ENCODE measurements around the gene PLEKHG4B.
A peak's percentile ranks its signal among the peaks of the same experiment; 100 is the strongest.

Gene PLEKHG4B

DNA sequence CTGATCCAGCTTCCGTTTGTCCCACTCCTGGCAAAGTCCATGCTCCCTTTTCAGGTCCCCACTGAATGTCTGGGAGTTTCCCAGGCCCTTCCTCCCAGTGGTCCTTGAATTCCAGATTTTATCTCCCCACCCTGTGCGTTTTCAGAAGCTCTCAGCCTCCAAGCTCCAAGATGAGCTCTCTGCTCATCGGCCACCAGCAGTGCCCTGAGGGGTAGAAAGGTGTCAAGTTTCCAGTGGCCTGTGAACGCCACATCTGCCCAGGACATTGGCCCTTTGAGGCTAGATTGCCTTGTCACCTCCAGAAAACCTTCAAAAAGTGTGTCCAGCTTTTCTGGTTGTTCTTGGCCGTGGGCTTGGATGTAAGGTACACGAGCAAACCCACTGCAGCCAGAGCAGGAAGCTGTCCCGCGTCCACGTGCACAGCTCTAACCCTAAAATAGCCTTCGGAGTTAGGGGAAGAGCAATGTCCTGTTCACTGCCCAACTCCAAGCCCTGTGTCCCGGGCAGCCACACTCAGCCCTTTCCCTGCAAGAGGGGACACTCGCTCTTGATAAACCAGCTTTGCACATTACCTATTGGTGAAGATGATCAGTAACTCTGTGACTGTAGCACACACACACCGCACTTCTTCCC lies 88.4 kb downstream of the PLEKHG4B start:
- no peak overlapping the region for H3K9ac ChIP-seq (ENCODE audit: low read length)

GRCh38 chr5:181160-181559 lies 89.2 kb downstream of the PLEKHG4B start:
- no peak overlapping the region for H3K9ac ChIP-seq (ENCODE audit: low read length)
- H3K4me1 ChIP-seq (ENCODE audit: insufficient read depth, low read length): no peaks in the 10 kb centered on the region
- H3K27ac ChIP-seq (ENCODE audit: low read depth, low read length): no peak overlapping the region

More for the DNA sequence above, 88.4 kb downstream of the PLEKHG4B start:
- no peaks in the 10 kb centered on the region for H3K36me3 ChIP-seq (ENCODE audit: insufficient read depth, low read length)
- no peaks in the 10 kb centered on the region for H3K9me3 ChIP-seq (ENCODE audit: low read length)
- no peak overlapping the region for H3K27ac ChIP-seq (ENCODE audit: low read depth, low read length)
- peaks cover 0 to 4% of the 10 kb centered on the region in 2 donors for H3K27me3 ChIP-seq (ENCODE audit: control insufficient read depth in 1 of 2, insufficient read depth in 2 of 2, low read length in 2 of 2)
- H3K4me1 ChIP-seq (ENCODE audit: insufficient read depth, low read length): no peaks in the 10 kb centered on the region
- no peak overlapping the region for H3K4me3 ChIP-seq (ENCODE audit: low read depth in 1 of 2, low read length in 2 of 2)

GRCh38 chr5:181566-181965 lies 89.6 kb downstream of the PLEKHG4B start:
- Histone ChIP-seq H3K4me3 (ENCODE audit: low read depth in 1 of 2, low read length in 2 of 2) (no peak overlapping the region), H3K27ac (ENCODE audit: low read depth, low read length) (no peak overlapping the region), H3K9ac (ENCODE audit: low read length) (no peak overlapping the region), H3K9me3 (ENCODE audit: low read length) (no peaks in the 10 kb centered on the region), H3K27me3 (ENCODE audit: control insufficient read depth in 1 of 2, insufficient read depth in 2 of 2, low read length in 2 of 2) (peaks cover 0 to 4% of the 10 kb centered on the region in 2 donors), H3K4me1 (ENCODE audit: insufficient read depth, low read length) (no peaks in the 10 kb centered on the region), H3K36me3 (ENCODE audit: insufficient read depth, low read length) (no peaks in the 10 kb centered on the region)

More at GRCh38 chr5:181160-181559, 89.2 kb downstream of the PLEKHG4B start:
- Histone ChIP-seq H3K9me3 (ENCODE audit: low read length) (no peaks in the 10 kb centered on the region), H3K4me3 (ENCODE audit: low read depth in 1 of 2, low read length in 2 of 2) (no peak overlapping the region), H3K36me3 (ENCODE audit: insufficient read depth, low read length) (no peaks in the 10 kb centered on the region), H3K27me3 (ENCODE audit: control insufficient read depth in 1 of 2, insufficient read depth in 2 of 2, low read length in 2 of 2) (peaks cover 0 to 4% of the 10 kb centered on the region in 2 donors)

GRCh38 chr5:182126-182525 lies 90.2 kb downstream of the PLEKHG4B start:
- H3K27me3 ChIP-seq (ENCODE audit: control insufficient read depth in 1 of 2, insufficient read depth in 2 of 2, low read length in 2 of 2): peaks cover 0 to 4% of the 10 kb centered on the region in 2 donors
- H3K4me1 ChIP-seq (ENCODE audit: insufficient read depth, low read length): no peaks in the 10 kb centered on the region
- no peak overlapping the region for H3K27ac ChIP-seq (ENCODE audit: low read depth, low read length)
- no peaks in the 10 kb centered on the region for H3K36me3 ChIP-seq (ENCODE audit: insufficient read depth, low read length)
- H3K4me3 ChIP-seq (ENCODE audit: low read depth in 1 of 2, low read length in 2 of 2): no peak overlapping the region
- H3K9me3 ChIP-seq (ENCODE audit: low read length): no peaks in the 10 kb centered on the region
- H3K9ac ChIP-seq (ENCODE audit: low read length): no peak overlapping the region

DNA sequence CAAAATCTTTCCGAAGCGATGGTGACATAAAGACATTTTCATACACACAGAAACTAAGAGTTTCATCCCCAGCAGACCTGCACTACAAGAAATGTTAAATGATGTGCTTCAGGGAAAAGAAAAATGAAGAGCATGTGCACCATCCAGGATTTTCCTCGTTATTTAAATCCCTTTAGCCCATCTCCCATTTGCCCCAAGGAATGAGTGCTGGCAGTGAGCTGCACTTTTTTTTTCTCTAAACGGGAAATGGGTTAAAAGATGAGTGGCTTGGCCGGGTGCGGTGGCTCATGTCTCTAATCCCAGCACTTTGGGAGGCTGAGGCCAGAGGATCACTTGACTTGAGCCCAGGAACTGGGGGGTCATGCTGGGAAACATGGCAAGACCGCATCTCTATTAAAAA lies 92.5 kb downstream of the PLEKHG4B start:
- no peak overlapping the region for H3K4me3 ChIP-seq (ENCODE audit: low read depth in 1 of 2, low read length in 2 of 2)
- no peaks in the 10 kb centered on the region for H3K36me3 ChIP-seq (ENCODE audit: insufficient read depth, low read length)
- no peaks in the 10 kb centered on the region for H3K9me3 ChIP-seq (ENCODE audit: low read length)
- H3K27me3 ChIP-seq (ENCODE audit: control insufficient read depth in 1 of 2, insufficient read depth in 2 of 2, low read length in 2 of 2): peaks cover 0 to 4% of the 10 kb centered on the region in 2 donors
- no peak overlapping the region for H3K27ac ChIP-seq (ENCODE audit: low read depth, low read length)
- H3K4me1 ChIP-seq (ENCODE audit: insufficient read depth, low read length): peaks cover 9% of the 10 kb centered on the region
- H3K9ac ChIP-seq (ENCODE audit: low read length): no peak overlapping the region

DNA sequence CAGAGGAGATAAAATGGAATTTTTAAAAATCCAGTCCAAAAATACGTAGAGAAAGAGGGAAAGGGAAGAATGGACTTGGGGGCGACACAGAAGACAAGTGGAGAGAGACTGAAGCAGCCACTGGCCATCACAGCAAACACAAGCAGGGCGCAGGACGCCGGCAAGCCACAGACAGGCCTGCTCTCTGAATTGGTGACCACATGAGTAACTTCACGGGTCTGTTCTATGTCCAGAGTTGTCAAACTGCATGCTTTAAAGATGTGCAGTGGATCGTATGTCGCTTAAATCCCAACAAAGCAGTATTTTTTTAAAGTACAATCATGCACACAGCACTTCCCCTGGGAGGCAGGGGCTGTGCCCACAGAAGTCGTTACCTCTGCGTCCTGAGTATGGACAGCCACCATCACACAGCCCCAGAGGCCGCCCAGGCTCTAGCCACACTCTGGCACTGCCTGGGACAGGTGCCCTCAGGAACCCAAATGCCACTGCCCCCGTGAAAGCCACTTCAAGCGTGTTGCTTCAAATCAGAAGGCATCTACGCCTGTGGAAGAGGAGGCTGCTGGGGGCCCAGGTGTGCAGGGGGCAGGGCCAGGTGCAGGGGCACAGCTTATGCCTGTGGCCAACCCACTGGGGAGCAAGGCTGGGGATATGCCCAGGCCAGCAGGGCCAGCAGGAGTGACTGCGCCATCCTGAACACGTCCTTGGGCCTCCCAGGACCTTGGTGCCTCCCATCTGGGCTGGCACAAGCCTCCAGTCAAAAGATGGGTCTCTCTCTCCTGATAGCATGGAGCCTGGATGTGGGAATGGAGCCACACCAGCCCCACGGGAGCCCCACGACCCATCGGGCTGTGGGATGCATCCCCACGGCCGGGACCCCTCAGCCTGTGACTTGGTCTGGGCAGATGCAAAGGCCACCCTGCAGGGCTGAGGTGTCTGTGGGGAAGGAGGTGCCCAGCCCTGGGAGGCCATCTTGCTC lies 93.4 kb downstream of the PLEKHG4B start:
- no peak overlapping the region for H3K27ac ChIP-seq (ENCODE audit: low read depth, low read length)
- H3K27me3 ChIP-seq (ENCODE audit: control insufficient read depth in 1 of 2, insufficient read depth in 2 of 2, low read length in 2 of 2): peaks cover 0 to 4% of the 10 kb centered on the region in 2 donors
- no peak overlapping the region for H3K4me3 ChIP-seq (ENCODE audit: low read depth in 1 of 2, low read length in 2 of 2)
- H3K36me3 ChIP-seq (ENCODE audit: insufficient read depth, low read length): no peaks in the 10 kb centered on the region
- H3K9ac ChIP-seq (ENCODE audit: low read length): no peak overlapping the region
- H3K9me3 ChIP-seq (ENCODE audit: low read length): no peaks in the 10 kb centered on the region
- peaks cover 9% of the 10 kb centered on the region for H3K4me1 ChIP-seq (ENCODE audit: insufficient read depth, low read length)

- Histone ChIP-seq H3K9me3 (ENCODE audit: low read length) (no peaks in the 10 kb centered on the region), H3K4me3 (ENCODE audit: low read depth in 1 of 2, low read length in 2 of 2) (no peak overlapping the region), H3K9ac (ENCODE audit: low read length) (no peak overlapping the region), H3K4me1 (ENCODE audit: insufficient read depth, low read length) (peaks cover 14% of the 10 kb centered on the region), H3K36me3 (ENCODE audit: insufficient read depth, low read length) (no peaks in the 10 kb centered on the region), H3K27ac (ENCODE audit: low read depth, low read length) (no peak overlapping the region), H3K27me3 (ENCODE audit: control insufficient read depth in 1 of 2, insufficient read depth in 2 of 2, low read length in 2 of 2) (peaks cover 0 to under 1% of the 10 kb centered on the region in 2 donors)
Measured at GRCh38 chr5:186091-187041, 94.4 kb downstream of the PLEKHG4B start.

DNA sequence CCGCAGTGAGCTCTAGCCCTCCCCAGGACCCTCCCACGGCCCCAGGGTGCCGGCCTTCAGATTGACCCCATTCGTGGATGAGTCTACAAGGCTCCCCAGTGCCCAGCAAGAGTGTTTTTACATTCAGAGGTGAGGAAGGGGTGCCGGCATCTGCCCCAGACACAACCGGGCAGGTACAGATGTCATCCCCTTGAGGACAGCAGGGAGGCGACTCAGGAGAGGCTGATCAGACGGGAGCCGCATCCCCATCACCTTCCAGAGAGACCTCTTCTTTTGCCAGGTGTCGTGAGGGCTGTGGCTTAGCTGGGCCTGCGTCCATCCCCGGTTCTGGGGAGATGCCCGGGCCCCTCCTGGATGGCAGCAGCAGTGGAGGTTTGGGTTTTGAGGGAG lies 95.1 kb downstream of the PLEKHG4B start:
- H3K4me1 ChIP-seq (ENCODE audit: insufficient read depth, low read length): peaks cover 17% of the 10 kb centered on the region
- H3K9ac ChIP-seq (ENCODE audit: low read length): no peak overlapping the region
- no peaks in the 10 kb centered on the region for H3K36me3 ChIP-seq (ENCODE audit: insufficient read depth, low read length)
- H3K4me3 ChIP-seq (ENCODE audit: low read depth in 1 of 2, low read length in 2 of 2): no peak overlapping the region
- H3K27ac ChIP-seq (ENCODE audit: low read depth, low read length): no peak overlapping the region
- peaks cover 0 to 7% of the 10 kb centered on the region in 2 donors for H3K27me3 ChIP-seq (ENCODE audit: control insufficient read depth in 1 of 2, insufficient read depth in 2 of 2, low read length in 2 of 2)
- no peaks in the 10 kb centered on the region for H3K9me3 ChIP-seq (ENCODE audit: low read length)

GRCh38 chr5:187617-188451 lies 95.9 kb downstream of the PLEKHG4B start:
- Histone ChIP-seq H3K9me3 (ENCODE audit: low read length) (no peaks in the 10 kb centered on the region), H3K4me3 (ENCODE audit: low read depth in 1 of 2, low read length in 2 of 2) (peak overlapping the region in 1 of 2 donors; percentile 44), H3K9ac (ENCODE audit: low read length) (peak overlapping the region; percentile 14), H3K36me3 (ENCODE audit: insufficient read depth, low read length) (no peaks in the 10 kb centered on the region), H3K27me3 (ENCODE audit: control insufficient read depth in 1 of 2, insufficient read depth in 2 of 2, low read length in 2 of 2) (peaks cover 0 to 12% of the 10 kb centered on the region in 2 donors), H3K27ac (ENCODE audit: low read depth, low read length) (no peak overlapping the region), H3K4me1 (ENCODE audit: insufficient read depth, low read length) (peaks cover 17% of the 10 kb centered on the region)
